ENCODE measurements around the gene FRMD5.
"Not testable (repeated sequence)": the region's sequence is repeated elsewhere in the genome, so short reads cannot be mapped to it uniquely, and the experiment has no call there.

The FRMD5 gene

GRCh38 chr15:44028349-44028748, 166.7 kb downstream of the FRMD5 start:
- no peak for DNase-seq

- no peak for DNase-seq
Measured at GRCh38 chr15:44024155-44024554, 170.9 kb downstream of the FRMD5 start.

GRCh38 chr15:44023176-44023575, 171.9 kb downstream of the FRMD5 start:
- DNase-seq: no peak

GRCh38 chr15:44018151-44018550, 176.9 kb downstream of the FRMD5 start:
- no peak for DNase-seq

GRCh38 chr15:44015545-44016305, 179.3 kb downstream of the FRMD5 start:
- no peak for DNase-seq

GRCh38 chr15:44011238-44011854, 183.7 kb downstream of the FRMD5 start:
- no peak for DNase-seq

GRCh38 chr15:44010089-44010488, 185.0 kb downstream of the FRMD5 start:
- no peak for DNase-seq

- DNase-seq: no peak
Measured at GRCh38 chr15:44009038-44009437, 186.0 kb downstream of the FRMD5 start.

- DNase-seq: not testable (repeated sequence)
Measured at GRCh38 chr15:44000248-44000647, 194.8 kb downstream of the FRMD5 start.

- no peak for DNase-seq
Measured at GRCh38 chr15:43998607-43999006, 196.5 kb downstream of the FRMD5 start.

- no peak for DNase-seq
Measured at GRCh38 chr15:43991206-43991605, 203.9 kb downstream of the FRMD5 start.

GRCh38 chr15:43989938-43990337, 205.1 kb downstream of the FRMD5 start:
- DNase-seq: no peak

GRCh38 chr15:43988900-43989299, 206.2 kb downstream of the FRMD5 start:
- no peak for DNase-seq

GRCh38 chr15:43987924-43988323, 207.1 kb downstream of the FRMD5 start:
- DNase-seq: no peak

- no peak for DNase-seq
Measured at GRCh38 chr15:43985976-43986680, 208.9 kb downstream of the FRMD5 start.

- DNase-seq: no peak
Measured at GRCh38 chr15:43981576-43981975, 213.5 kb downstream of the FRMD5 start.

- DNase-seq: no peak
Measured at GRCh38 chr15:43977072-43977884, 217.8 kb downstream of the FRMD5 start.

- no peak for DNase-seq
Measured at GRCh38 chr15:43975770-43976169, 219.3 kb downstream of the FRMD5 start.

GRCh38 chr15:43975326-43975725, 219.7 kb downstream of the FRMD5 start:
- no peak for DNase-seq

- no peak for DNase-seq
Measured at GRCh38 chr15:43974852-43975251, 220.2 kb downstream of the FRMD5 start.

- DNase-seq: no peak
Measured at GRCh38 chr15:43969802-43970375, 225.2 kb downstream of the FRMD5 start.

GRCh38 chr15:43968551-43968950, 226.5 kb downstream of the FRMD5 start:
- DNase-seq: no peak

- no peak for DNase-seq
Measured at GRCh38 chr15:43966646-43967045, 228.4 kb downstream of the FRMD5 start.
